CD1c-positive myeloid dendritic cell (primary cell): ENCODE data around the gene ACOT13.
"Not testable (repeated sequence)": the region's sequence is repeated elsewhere in the genome, so short reads cannot be mapped to it uniquely, and the experiment has no call there.

Experiments
- DNase-seq: peaks from one replicate; pipeline ENCODE4 v3.0.0-alpha.2; 2016; ENCODE audit errors: extremely low spot score

The ACOT13 gene

DNA sequence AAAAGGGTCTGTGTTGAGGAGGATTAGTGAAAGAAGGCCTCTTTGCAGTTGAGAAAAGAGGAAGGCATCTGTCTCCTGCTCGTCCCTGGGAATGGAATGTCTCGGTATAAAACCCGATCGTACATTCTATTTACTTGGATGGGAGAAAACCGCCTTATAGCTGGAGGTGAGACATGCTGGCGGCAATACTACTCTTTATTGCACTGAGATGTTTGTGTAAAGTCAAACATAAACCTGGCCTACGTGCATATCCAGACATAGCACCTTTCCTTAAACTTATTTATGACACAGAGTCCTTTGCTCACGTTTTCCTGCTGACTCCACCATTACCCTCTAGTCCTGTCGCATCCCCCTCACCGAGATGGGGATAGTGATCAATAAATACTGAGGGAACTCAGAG lies 4.6 kb upstream of the ACOT13 start:
- no peak for DNase-seq

DNA sequence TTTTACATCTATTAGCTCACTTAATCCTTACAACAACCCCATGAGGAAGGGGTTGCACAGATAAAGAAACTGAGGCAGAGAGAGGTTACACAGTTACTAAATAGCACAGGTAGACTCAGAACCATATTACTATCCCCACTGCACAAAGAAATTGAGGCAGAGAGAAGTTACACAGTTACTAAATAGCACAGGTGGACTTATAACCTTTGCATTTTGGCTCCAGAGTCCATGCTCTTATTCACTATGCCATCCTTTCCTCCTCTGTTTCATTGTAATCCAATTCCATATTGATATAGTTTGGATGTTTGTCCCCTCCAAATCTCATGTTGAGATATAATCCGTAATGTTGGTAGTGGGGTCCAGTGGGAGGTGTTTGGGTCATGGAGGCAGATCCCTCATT lies 3.7 kb upstream of the ACOT13 start:
- DNase-seq, result no peak

DNA sequence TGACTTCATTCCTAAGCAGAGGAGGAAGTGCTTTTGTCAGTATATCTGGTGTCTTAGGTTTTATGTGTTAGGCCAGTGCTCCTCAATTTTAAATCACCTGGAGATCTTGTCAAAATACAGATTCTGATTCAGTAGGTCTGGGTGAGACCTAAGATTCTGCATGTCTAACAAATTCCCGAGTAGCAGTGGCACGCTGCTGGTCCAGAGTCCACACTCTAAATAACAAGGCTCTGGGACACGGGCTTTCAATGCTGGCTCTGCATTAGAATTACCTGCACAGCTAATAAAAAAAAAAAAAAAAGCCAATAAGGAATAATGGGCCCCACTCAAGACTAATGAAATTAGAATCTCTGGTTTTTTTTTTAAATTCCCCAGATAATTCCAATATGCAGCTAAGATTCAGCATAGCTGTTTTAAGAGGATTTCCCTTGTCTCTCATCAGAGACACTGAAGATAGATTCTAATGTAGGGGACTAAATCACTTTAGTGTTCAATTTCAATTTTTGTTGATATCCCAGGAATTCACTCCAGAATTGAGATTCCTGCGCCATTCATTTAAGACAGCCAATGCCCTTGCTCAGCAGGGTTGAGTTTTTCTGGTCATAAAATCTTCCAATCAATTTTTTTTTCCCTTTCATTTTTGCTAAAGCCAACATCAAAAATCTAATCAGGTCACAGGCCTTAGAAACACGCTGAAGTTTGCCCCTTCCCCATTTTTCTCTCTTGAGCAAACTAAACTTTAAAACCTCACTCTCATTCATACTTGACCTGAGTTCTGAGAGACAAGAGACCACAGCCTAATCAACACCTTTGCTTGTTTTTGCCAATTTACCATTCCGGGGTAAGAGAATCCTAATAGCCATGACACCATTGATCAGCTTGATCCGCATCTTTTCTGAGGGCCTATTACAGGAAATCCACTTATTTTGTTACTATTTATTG lies 2.6 kb upstream of the ACOT13 start:
- peak; percentile 14 for DNase-seq

DNA sequence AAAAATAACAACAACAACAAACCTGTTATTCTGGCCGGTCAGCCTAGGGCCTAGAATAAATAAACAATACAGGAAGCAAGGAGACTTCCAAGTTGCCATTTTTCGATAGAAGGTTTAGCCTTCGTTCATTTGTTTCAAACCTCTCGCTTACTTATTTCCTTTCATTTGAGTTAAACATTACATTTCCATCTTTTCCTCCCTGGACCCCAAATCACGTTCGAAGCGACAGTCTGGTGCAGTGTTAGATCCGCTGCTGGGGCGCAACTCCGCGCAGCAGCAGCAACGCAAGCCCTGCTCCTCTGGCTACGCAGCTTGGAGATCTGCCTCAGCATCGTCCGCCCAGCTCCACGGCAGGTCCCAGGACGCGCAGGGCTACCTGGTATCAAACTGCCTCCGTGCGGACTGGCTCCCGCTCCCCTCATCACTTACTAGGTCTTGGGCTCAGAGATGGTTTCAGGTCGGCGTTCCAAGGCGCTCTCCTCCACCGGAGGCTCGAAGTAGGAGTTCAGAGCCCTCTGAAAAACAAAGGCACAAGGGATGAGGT lies 708 bp upstream of the ACOT13 start:
- no peak for DNase-seq

DNA sequence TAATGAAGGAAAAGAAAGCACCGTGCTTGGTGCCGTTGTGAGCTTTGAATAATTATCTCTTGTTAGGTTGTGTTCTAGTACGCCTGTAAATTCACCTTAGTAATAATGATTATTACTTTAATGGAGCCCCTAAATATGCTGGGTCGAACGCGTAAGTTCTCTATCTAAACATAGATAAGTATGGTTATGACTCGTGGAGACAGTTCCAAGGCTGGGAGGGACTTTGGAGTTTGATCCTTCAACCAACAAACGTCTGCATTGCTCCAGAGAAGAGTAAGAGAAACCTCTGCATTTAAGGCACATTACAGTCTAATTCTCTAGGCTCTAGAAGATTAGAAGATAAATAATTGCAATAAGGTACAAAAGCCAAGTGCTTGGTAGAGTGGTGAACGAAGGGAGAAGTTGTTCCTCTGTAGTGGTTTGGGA lies 514 bp downstream of the ACOT13 start:
- peak; percentile 46 for DNase-seq

DNA sequence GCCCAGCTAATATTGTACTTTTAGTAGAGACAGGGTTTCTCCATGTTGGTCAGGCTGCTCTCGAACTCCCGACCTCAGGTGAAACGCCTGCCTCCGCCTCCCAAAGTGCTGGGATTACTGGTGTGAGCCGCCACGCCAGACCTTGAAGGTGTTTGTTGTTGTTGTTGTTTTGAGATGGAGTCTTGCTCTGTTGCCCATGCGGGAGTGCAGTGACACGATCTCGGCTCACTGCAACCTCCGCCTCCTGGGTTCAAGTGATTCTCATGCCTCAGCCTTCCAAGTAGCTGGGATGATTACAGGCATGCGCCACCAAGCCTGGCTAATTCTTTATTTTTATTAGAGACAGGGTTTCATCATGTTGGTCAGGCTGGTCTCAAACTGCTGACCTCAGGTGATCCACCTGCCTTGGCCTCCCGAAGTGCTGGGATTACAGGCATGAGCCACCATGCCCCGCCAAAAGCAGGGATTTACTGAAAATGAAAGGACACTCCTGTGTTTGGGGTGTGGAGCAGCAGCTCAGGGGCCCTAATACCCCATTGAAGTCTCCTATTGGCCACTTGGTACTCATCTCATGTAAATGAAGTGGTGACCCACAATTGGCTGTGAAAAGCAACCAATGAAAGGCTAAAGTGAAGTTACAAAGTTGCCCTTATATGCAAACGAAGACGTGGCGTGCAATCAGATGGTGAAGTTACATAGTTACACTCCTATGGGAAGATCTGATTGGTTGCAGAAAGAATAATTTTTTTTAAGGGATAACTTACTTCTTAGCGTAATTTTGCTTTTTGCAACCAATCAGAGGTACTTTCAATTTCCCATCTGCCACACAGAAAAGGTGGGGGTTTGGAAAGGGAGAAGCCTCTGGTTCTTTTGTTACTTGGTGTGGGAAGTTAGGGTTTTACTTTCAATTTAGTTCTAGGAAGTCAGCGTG lies 1.5 kb downstream of the ACOT13 start:
- DNase-seq, result peak; percentile 20

DNA sequence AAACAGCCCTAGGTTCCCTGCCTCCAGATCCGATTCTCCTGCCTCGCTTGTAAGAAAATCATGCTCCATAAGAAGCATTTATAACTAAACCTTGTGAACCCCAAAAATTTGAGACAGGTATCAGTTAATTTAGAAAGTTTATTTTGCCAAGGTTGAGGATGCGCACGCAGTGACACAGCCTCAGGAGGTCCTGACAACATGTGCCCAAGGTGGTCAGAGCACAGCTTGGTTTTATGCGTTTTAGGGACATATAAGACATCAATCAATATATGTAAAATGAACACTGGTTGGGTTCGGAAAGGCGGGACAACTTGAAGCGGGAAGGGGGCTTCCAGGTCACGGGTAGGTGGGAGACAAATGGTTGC lies 2.1 kb downstream of the ACOT13 start:
- DNase-seq, result no peak

DNA sequence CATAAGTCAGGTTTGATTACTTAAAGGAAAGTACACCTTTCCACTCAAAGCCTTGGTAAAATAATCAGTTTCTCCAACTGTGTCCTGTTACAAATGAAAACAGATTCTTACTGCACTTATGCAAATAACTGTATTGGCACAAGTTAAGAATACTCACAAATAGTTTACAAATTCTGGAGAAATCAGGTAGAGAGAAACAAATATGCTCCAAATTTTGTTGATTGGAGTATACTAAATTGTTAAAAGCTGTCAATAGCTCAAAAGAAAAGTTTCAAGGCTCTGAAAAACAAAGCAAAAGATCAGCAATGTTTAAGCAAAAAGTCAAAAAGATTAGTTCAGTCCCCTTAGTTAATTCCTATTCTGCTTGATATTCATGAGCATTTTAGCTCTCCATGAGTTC lies 3.6 kb downstream of the ACOT13 start:
- DNase-seq, result not testable (repeated sequence)

DNA sequence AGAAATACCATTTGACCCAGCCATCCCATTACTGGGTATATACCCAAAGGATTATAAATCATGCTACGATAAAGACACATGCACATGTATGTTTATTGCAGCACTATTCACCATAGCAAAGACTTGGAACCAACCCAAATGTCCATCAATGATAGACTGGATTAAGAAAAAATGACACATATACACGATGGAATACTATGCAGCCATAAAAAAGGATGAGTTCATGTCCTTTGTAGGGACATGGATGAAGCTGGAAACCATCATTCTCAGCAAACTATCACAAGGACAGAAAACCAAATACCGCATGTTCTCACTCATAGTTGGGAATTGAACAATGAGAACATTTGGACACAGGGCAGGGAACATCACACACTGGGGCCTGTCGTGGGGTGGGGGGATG lies 4.2 kb downstream of the ACOT13 start:
- not testable (repeated sequence) for DNase-seq

DNA sequence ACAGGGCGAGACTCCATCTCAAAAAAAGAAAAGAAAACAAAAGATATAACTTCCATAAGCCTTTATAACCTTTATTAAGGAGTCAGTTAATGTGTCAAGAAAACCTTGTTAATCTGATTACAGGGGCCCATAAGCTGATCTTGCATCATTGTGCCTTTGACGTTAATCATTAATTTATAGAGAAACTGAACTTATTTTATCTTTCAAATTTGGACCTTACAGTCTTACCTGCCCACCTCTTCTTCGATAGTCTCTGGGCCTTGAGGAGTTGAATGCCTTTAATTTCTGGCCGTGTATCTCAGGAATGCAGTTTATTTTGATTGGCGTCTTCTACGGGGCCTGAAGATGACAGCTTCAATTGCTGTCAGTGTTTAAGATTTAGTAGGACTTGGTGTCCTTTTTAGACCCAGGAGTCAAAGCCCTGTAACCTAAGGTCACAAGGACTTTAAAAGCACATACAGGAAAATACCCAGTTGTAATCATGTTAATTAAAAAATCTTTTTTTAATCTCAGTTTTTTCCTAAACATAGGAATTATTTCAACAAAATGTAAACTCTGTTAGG lies 5.8 kb downstream of the ACOT13 start:
- no peak for DNase-seq

DNA sequence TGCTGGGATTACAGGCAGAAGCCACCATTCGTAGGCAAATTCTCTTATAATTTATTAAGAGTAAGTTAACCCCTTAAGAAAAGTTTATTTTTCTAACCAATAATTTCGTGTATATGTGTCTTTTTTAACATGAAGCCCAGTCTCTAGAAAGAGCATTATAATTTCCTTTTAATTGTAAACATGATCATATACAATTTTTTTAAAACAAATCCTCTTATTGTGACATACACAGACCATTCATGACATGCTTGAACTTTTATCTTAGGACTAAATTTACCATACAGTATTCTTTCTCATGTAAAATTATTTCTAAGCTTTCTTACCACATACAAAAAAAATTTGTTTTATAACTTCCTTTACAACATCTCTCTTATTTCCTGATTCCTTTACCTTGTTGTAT lies 6.7 kb downstream of the ACOT13 start:
- no peak for DNase-seq

DNA sequence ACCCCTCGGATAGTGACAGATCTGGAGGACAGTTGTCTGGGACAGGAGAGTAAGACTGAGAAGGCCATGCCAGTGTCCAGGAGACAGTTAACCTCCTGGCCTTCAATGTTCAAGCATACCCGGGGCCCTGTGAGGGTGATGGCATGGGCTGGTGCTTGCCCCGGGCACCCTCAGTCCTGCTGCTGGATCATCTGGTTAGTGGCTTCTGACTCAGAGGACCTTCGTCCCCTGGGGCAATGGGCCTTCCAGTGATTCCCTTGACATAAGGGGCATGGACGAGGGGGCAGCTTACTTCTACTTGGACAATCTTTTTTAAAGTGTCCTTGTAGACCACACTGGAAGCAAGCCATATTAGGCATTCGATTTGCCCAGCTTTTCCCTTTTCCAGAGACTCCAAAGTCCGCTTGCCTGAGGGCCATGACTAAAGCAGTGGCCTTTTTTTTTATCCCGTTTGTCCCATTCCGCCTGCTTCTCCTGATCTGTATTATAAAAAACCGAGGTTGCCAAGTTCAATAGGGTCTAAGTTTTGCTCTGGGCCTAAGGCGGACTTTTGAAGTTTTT lies 12.0 kb downstream of the ACOT13 start:
- not testable (repeated sequence) for DNase-seq

DNA sequence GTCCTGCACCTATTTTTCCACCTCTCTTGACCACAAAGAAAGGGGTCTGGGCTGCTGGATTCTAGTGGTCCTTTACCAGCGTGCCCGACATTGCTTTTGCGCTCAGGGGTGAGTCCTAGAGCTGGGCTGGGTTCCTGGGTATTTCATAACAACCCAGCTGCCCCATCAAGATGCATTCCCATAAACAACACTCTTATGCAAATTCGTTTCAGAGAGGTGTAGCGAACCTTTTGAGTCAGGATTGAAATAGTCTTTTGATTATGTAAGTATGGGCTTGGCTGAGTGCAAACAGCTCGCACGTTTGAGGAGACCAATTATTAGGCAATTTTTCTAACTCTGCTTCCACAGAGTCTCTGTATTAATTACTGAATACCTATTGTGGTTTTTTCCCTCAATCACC lies 13.7 kb downstream of the ACOT13 start:
- no peak for DNase-seq

DNA sequence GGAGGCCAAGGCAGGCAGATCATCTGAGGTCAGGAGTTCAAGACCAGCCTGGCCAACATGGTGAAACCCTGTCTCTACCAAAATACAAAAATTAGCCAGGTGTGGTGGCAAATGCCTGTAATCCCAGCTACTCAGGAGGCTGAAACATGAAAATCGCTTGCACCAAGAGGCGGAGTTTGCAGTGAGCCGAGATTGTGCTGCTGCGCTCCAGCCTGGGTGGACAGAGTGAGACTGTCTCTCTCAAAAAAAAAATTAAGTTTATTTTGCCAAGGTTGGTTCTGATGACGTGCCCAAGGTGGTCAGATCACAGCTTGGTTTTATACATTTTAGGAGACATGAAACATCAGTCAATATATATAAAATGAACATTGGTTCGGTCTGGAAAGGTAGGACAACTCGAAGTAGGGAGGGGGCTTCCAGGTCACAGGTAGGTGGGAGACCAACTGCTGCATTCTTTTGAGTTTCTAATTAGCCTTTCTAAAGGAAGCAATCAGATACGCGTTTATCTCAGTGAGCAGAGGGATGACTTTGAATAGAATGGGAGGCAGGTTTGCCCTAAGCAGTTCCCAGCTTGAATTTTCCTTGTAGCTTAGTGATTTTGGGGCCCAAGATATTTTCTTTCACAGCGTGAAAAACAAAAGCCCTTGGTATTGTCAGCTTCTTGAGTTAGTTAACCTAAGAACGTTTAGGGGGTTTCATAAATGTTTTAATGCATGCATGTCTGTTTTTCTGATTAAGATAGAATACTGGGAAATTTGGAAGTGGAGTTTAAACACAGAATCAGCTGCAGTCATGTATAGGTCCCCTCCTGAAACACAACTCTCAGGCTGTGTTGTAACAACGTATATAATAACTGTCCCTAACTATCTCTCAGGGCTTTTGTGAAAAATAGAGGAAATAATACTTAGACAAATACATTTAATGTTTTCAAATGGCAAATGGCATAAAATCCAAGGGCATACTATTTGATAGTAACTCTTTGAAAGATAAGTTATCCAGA lies 16.7 kb downstream of the ACOT13 start:
- no peak for DNase-seq

DNA sequence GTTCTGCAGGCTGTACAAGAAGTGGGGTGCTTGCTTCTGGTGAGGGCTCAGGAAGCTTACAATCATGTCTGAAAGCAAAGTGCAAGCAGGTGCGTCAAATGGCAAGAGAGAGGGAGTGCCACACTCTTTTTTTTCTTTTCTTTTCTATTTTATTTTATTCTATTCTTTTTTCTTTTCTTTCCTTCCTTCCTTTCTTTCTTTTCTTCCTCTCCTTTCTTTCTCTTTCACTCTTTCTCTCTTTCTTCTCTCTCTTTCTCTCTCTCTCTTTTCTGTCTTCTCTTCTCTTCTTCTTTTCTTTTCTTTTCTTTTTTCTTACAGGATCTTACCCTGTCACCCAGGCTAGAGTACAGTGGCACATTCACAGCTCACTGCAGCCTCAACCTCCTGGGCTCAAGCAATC lies 19.5 kb downstream of the ACOT13 start:
- DNase-seq, result no peak

DNA sequence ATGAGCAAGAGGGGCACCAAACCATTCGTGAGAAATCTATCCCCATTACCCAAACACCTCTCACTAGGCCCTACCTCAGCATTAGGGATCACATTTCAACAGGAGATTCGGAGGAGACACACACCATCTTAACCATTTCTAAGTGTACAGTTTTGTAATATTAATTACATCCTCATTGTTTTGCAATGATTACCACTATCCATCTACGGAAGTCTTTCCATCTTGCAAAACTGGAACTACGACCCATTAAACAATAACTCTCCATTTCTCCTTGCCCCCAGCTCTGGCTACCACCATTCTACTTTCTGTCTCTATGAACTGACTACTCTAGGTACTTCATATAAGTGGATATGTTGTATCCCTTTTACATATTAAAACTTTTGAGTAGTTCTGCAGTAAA lies 20.1 kb downstream of the ACOT13 start:
- no peak for DNase-seq

DNA sequence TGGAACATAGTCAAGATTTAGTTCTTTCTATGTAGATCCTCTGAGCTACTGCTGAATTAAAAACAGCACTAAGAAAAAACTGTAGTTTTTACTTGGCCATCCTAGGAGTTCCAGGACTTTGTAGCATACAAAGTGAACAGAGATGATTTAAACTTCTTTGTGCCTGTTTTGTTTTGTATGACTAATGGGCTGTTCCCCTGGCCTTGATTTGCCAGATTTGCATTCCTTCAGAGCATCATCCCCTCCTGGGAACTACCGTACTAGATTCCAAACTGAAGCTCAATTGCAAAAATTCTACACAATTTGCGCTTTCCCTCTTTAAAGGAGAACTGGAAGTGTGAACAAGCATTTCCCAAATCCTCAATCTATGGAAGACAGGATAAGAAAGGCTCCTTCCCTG lies 23.1 kb downstream of the ACOT13 start:
- DNase-seq, result no peak

DNA sequence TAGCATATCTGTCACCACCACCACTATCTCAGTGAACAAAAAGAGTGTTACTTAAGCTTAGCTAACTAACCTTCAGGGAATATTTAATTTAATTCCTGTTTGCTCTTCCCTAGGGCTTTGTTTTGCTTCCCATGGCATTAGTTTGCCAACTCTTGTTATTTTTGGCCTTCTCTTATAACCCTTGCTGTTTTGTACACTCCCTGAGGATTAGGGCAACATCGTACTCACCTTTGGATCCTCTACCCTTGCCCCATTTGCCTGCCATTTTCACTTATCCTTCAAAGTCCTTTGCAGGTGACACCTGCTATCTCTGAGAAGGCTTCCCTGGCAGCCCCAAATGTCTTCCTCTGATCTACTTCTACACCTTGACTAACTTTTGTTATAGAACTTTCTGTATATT lies 23.7 kb downstream of the ACOT13 start:
- no peak for DNase-seq

DNA sequence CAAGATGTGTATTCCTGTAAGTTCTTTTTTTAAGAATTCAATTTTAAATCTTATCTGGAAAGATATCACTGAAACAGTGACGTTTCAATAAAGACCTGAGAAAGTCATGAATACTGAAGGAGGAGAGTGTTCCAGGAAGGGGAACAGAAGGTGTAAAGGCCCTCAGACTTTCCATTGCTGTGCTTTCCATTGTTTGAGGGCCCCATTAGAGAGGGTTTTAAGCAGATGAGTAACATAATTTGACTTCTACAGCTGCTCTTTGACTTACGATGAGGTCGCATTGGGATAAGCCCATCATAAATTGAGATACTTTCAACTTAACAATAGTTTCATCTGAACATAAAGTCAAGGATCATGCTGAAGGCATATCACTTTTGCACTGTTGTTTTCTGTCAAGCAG lies 24.7 kb downstream of the ACOT13 start:
- no peak for DNase-seq

DNA sequence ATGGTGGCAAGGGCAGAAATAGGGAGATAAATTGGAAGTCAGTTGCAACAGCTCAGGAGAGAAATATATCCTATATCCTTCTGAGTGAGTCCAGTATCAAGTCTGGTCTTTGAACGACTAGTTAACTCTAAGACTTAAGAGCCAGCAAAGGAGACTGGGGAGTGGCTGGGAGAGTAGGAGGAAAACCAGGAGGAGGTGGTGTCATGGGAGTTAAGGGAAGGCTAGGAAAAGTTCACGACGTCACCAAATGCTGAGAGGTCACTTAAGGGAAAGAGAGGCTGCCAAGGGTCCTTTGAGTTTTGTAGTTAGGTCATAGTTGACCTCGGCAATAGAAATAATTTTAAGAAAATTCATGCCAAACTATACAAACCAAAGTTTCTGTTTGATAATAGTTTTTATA lies 25.1 kb downstream of the ACOT13 start:
- DNase-seq, result no peak

DNA sequence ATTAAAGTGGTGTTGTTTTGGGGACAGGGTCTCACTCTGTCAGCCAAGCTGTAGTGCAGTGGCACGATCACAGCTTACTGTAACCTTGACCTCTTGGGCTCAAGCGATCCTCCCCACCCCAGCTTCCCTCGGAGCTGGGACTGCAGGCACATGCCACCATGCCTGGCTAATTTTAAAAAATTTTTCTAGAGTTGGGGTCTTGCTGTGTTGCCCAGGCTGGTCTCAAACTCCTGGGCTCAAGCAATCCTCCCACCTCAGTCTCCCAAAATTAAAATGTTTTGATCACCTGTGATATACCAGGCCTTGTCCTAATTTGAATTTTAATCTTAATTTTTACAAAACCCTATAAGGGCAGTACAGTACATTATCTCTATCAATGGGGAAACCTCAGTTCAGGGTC lies 25.5 kb downstream of the ACOT13 start:
- DNase-seq, result no peak
